GM18861 (cell line): ENCODE data around the gene ARL15.
"Not testable (repeated sequence)": the region's sequence is repeated elsewhere in the genome, so short reads cannot be mapped to it uniquely, and the experiment has no call there.

Source experiments
- ATAC-seq: cut with Tn5 transposase; IDR thresholded peaks from one replicate; pipeline ENCODE4 v1.9.1; 2021; ENCODE audit not compliant: unreplicated experiment

ARL15 gene

DNA sequence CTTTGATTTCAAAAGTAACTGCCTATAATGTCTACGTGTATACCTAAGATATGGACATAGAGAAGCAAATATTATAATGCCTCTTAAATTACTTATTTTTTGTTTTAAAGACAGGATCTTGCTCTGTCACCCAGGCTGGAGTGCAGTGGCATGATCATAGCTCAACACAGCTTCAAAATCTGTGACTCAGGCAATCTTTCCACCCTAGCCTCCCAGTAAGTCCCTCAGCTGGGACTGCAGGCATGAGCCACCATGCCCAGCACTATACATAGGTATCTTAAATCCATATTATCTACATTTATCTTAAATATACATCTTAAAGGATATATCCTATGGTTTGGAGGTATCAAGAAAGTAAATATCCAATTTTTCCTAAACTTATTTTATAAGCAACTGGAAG is 261.2 kb downstream of the ARL15 start:
- no peak for ATAC-seq

DNA sequence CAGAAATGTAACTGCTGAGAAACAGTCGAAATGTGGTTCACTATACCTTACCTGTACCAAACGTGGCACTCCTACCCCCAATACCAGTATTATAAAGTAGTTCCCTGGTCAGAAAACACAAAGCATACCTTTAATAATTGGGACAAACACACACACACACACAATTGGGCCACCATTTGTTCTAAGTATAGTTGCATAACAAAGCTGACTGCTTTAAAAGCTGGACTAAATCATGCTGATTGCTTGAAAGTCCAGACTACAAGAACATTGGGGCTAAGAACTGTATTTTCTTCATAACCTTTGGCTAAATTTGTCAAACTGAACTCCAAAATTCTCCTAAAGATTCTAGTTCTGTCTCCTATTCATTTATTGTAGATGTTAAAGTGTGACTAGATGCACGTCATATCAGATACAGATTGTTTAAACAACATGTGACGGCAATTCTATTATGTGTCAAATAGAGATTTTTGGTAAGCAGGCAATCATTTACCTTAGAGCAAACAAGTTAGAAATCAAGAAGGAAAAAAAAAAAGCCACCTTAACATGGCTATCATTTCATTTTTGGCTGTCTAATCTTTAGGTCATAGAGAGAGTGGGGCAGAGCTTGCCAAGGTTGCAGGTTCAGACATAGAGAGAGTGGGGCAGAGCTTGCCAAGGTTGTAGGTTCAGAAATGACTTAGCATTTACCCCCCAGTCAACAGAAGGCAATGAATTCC is 265.1 kb downstream of the ARL15 start:
- ATAC-seq: no peak

DNA sequence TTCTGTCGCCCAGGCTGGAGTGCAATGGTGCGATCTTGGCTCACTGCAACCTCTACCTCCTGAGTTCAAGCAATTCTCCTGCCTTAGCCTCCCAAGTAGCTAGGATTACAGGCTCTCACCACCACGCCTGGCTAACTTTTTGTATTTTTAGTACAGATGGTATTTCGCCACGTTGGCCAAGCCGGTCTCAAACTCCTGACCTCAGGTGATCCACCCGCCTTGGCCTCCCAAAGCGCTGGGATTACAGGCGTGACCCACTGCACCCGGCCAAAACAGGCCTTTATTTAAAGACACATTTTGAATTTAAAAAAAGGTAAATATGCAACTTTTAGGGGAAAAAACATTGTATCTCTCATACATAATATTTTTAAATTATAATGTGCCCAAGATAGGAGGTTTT is 266.1 kb downstream of the ARL15 start:
- ATAC-seq: not testable (repeated sequence)

DNA sequence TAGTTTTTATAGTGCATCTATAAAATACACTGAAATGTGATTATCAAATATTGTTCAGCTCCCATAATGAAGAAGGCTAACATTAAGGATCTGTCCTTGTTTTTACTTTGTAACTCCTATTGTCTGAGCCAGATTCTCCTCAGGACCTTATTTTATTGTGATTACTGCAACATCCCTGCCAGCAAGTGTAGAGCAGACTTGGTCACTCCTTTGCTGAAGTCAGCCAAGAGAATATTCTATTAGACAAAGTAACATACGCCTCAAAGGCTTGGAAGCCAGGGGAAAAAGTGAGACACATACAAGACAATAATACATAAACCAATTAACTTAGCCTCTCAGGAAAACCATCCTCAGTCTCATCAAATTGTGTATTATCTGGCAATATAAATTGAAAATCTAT is 269.6 kb downstream of the ARL15 start:
- no peak for ATAC-seq

DNA sequence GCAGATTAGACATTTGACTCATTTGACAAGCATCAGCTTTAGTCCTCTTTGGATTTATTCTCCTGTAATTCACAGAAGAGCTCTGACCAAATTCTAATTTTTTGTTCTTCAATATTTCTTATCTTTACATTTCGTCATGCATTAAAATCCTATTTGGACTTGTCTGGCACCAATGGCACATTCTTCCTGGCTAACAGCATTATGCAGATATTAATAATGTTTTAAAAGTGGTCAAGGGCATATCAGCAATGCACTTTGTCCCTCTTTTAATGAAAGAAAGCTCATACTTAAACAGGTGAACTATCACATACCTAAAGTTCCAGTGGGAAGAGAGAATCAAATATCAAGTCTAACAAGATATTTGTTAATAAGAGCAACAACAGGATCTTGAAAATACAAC is 270.4 kb downstream of the ARL15 start:
- ATAC-seq: no peak

DNA sequence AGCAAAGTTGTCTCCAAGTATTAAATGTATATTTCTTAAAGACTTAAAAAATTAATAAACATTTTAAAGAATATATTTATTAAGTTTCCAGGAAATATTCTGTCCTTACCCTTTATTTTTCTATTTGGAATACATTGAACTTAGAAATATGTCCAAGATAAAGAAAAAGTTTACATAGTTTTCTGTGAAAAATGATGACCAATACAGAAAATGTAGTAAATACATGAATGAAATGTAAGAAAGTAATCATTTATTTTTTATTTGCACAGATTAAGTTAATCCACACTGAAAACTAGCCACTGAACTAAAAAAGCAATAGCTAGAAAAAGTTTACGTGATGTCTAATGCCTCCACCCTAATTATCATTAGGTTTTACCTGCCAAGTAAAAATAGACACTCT is 273.2 kb downstream of the ARL15 start:
- ATAC-seq: no peak

DNA sequence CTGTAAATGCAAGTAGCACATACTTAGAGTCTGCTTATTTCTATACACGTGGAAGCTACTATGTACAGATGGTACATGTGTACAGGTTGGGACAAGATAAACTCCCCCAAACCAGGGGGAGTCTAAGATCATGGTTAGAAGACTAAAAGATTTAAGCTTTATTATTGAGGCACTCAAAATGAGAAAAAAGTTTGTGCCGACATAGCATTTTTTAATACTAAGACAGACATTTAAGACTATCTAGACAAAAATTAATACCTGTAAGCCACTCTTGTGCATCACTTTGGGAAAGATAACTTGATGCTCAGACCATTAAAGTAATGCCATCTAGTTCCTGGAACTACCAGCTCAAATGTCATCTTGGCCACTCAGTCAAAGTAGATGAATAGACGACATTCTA is 279.4 kb downstream of the ARL15 start:
- ATAC-seq: no peak

DNA sequence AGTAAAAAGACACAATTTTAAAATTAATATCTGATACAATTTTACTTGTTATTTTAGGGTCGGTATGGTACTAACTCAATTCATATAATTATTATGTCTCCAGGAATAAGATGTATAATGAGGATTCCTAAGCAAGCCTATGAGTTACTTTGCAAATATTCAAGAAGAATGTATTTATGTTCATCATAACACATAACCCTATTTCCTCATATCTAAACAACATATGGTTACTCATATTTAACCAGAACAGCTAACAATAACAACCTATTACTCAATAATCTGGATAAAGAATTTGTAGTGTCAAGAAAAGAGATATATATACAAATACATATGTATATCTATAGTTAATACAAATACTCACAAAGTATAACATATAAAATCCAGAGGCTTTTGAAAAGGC is 285.9 kb downstream of the ARL15 start:
- no peak for ATAC-seq

DNA sequence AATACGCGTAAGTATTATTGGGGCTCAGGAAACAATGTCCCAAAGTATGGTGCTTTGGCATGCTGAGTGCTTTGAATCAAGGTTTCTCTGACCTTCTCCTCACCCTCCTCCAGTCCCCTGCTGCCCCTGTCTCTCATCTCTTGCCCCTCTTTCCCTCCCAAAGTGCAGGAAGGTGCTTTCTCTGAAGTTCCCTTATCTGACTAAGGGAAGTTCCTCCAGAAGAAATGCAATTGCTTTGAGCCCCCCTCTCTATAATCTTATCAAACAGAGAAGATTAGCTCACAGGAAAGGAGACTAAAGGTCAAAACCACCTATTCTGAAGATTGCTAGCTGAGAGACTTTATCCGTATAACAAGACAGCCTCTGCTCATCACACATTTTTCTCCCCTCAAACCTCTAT is 288.1 kb downstream of the ARL15 start:
- no peak for ATAC-seq

DNA sequence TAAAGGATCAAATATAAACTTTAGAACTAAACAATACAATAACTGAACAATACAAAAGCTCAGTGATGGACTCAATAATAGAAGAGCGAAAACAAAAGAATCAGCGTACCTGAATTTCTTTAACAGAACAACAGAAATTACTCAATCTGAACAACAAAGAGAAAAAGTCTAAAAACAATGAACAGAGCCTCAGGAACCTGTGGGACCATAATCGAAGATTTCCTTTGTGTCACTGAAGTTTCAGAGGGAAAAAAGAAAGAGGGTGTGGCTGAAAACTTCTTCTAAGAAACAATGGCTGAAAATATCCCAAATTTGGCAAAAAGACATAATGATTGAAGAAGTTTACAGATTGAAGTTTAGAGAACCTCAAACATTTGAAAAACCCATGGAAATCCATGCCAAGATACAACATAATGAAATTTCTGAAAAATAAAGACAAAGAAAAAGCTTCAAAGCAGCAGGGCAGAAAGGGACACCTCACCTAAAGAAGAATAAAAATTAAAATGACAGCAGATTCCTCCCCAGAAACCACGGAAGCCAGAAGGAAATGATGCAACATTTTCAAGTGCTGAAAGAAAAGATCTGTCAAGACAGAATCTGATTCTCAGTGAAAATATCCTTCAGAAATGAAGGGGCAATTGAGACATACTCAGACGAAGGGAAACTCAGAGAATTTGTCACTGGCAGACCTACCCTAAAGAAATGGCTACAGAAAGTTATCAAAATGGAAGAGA is 288.8 kb downstream of the ARL15 start:
- no peak for ATAC-seq

DNA sequence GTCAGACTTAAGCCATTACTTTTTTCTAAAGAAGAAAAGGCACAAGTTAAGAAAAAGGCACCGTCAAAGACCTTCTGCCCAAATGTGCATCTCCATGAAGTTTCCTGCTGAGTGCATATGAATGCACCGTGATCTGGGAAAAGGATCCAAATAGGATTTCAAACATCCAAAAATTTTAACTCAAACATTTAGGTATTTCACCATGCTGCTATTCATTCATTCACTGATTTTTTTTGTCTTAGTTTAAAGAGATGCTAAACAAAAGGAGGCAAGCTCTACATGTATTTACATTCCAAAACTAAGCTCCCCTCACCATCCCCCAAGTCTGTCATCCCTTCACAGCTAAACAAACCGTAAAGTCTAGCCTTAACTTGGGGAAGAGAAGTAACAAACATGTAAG is 291.9 kb downstream of the ARL15 start:
- ATAC-seq: no peak

DNA sequence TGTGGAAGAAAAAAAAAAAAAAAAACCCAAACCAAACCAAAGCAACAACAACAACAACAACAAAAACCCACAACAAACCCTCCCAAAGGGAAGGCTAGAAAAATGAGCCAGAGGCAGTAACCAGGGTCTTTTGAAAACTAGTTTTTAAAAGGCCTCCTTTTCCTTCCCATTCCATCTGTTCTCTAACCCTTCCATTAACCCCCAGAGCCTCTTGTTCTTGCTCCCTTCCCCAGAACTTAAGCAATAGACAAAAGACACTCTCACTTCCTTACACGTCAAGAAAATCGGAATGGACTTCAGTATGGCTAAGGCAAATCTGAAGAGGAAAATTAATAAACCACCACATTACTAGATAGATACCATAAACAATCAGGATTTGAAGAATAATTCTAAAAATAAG is 292.8 kb downstream of the ARL15 start:
- ATAC-seq: no peak

DNA sequence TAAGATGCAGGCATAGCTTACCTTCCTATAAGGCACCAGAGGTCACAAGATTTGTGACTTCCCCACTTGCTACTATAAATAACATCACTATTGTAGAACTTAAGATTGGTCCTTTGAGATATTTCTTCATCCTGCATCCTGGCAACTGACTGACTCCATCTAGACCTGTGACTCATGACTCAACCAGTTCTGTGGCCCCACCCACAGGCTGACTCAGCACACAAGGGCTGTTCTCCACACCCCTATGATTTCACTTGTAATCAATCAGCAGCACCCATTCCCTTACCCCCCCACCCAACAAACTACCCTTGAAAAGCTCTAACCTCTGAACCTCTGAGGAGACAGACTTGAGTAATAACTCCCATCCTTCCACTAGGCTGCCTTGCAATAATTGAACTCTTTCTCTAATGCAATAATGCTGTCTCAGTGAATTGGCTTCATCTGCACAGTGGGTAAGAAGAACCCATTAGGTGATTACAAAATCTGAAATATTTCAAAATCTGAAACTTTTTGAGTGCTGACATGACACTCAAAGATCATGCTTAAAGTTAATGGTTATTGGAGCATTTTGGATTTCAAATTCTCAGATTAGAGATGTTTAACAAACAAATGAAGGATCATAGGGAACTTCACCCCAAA is 296.7 kb downstream of the ARL15 start:
- ATAC-seq: no peak

DNA sequence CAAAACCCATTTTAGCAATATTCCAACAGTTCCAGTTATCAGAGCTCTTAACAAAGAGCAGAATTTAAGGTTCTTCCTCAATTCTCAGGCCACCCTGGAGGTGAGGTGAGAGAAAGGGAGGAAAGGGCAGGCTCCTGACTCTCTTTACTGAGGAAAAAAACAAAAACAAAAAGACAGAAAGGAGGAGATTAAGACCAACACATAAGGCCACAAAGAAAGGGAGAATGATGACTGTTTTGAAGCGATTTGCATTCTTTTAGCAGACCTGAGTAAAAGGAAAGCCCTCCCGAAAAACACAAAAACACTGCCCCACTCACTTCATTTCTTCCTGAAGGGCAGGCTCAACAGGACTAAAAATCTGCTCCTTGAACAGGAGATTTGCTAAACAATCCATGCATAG is 300.5 kb downstream of the ARL15 start:
- no peak for ATAC-seq

DNA sequence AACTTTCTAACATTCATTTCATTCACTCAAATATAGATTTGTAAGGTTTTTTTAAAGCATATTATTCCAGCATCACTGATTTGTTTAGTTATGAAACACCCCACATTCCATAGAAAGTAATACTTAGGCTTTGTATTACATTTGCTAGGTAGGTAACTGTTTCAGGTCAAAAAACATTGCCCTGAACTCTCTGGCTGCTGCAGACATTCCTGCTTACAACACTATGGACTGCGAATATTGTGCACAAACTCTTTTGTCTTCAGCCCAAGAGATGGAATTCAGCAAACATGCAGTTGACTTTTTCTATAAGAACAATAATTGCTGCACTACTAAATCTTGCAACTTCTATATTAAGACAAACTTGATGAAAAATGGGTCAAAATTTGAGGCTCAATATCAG is 301.0 kb downstream of the ARL15 start:
- ATAC-seq: no peak

DNA sequence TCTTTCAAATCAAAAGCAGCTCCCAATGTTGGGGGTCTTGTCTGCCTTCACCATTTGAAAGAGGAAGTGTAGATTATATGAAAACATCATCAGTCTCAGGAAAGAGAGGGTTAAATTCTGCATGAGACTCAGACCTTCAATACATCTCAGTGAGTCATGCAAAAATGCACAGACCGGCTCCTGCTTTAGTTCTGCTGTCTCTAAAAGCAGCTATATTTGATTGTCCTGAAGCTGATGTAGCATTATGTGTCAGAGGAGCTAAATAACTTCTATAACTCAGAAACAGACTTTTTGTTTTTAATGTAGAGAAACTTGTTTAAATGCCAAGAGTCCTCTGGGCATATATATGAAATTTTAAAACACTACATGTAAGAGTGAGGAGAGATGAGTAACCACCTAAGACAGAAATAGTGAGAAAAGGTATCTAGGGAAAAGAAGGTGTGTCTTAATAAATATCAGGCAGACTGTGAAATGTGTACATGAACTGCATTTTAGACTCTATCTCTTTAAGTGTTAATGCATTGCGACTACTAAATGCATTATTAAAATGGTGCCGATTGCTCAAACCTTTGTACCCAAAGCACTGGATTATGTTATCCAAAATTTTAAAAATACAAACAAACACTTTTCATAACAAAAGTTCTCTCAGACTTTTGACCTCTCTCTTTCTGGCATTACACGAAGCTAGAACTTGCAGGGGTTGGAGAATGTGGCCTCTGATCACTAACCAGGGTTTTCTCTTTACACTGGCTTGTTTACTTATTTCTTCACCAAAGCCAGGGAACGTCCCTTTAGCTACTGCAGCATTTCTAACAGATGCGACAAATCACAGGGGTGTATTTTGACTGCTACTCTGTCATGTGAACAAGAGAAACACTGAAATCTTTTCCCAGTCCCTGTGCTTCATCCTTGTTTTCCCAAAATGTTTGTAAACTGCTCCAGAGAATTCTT is 302.3 kb downstream of the ARL15 start:
- ATAC-seq: no peak

DNA sequence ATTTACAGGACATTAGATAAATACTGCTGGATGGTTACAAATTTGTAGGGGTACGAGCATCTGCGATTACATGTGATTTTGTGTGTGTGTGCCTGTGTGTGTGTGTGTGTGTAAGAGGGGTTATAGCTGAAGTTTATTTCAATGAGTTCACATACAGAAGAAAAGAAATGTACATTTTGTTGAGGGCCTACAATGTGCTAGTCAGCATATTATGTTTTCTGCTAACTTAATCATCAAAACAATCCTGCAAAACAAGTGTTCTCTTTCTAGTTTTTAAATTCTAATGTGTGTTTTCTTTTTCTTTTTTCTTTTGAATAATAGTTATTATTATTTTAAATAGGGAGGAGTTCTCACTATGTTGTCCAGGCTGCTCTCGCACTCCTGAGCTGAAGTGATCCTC is 305.7 kb downstream of the ARL15 start:
- no peak for ATAC-seq

DNA sequence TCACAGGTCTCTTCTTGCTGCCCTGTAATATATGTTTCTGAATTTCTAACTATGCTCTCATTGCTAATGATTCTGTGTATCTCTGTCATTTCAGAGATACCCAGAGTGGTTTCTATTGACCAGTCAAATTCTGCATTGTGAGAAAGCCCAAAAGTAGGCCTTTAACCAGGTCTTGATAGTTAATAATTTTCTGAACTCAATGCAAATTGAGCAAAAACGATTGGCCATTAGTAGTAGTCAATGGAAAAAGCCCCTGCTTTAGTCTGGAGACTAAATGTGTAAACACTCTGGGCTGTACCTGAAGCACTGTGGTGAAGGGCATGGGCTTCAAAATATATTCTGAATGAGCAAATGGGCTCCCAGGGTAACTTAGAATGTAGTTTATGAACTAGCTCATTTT is 307.6 kb downstream of the ARL15 start:
- no peak for ATAC-seq

DNA sequence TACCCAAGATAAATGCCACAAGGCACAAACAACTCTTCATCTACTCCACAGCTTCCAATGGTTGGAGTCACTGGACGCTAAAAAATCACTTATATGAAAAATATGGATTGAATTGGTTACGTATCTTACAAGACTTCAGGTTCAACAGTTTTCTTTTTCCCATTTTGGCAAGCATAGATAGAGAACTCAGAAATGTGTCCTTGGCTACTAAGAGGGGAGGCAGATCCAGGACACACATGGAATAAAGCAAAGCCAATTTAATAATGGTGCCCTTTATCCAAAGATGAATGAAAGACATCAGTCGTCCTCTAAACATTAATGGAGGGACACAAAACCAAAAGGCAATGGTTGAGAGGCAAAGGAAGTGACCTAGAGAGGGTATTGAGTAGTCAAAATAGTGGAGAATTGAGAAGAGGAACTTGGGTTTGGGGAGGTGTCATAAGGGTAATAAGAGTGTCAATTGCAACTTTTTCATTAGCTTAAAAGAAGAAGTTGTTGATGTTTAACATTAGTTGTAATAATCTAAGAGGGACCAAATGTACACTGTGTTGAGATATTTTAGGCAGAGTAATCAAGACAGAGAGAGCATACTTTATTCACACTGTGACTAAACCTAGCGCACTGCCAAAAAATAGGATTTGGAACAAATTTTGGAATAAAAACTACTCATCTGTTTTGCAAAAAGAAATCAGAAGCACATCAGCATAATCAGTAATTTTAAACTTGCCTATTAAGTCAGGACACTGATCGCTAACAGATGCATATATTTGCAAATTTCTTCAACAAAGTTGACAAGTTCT is 308.2 kb downstream of the ARL15 start:
- no peak for ATAC-seq

DNA sequence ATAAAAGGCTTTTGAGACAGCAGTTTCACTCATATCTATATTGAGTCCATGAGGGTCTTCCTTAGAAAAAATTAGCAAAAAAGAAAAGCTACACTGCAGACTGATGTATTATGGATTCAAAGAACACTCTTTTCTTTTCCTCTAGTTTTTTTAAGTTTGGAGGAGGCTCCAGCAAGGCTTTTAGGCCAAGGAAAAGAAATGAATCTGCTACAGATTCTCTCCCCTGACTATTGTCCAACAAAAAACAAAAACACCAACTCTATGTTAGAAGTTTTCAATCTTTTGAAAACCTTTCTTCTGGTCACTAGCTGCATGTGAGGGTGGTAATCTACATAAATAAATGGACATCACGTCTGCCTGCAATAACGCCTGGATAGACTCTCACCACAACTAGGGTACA is 310.4 kb downstream of the ARL15 start:
- no peak for ATAC-seq
